NAMALWA (cell line): ENCODE data around the gene SAMD14.
A peak's percentile ranks its signal among the peaks of the same experiment; 100 is the strongest.

Experiments used
- DNase-seq: peaks from one replicate; pipeline ENCODE4 v3.0.0-alpha.2; 2015; ENCODE audit warnings: low spot score

Gene SAMD14

DNA sequence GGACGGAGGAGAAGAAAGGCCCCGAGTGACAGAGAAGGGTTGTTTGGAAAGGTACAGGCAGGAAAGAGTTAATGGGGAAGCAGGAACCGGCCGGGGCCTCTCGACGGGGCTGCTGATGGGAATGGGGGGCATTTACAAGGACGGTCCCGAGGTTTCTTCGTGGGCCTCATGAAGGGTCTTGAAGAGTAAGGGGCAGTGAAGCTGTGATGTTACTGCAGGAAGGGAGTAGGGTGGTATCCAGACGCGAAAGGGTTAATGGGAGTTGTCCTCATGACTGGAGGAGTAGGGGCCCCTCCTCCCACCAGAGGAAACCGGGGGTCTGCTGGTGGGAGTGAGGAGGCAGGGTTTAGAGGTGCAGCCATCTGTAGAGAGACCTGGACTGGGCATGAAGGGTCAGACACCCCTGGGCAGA is 34.3 kb downstream of the SAMD14 start:
- DNase-seq = no peak

- DNase-seq = peak; percentile 98
Measured at GRCh38 chr17:50094753-50095619, 35.0 kb downstream of the SAMD14 start, which contains the start of gene PDK2. PDK2 (plus strand) TSS chr17:50095351; CDS start chr17:50095436, 85 bp downstream.

GRCh38 chr17:50094243-50094752 is 35.7 kb downstream of the SAMD14 start:
- DNase-seq = peak; percentile 92

GRCh38 chr17:50093807-50094206 is 36.2 kb downstream of the SAMD14 start:
- DNase-seq = no peak

DNA sequence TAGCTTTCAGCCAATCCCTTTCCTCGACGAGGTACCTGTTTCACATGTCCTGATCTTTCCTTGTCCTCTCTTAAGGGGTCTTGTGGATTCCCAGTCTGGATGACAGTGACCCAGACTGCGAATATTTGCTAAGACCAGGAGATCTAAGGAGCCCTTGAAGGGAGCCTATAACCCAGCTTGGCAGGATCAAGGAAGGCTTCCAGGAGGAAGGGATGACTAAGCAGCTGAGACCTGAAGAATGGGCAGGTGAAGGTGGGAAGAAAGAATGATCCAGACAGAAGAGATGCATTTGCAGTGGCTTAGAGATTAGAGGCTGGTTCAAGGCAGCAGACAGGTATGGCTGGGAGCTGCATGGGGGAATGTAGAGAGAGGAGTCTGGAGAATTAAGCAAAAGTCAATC is 36.7 kb downstream of the SAMD14 start:
- DNase-seq = no peak

- no peak for DNase-seq
Measured at GRCh38 chr17:50091918-50092285, 38.1 kb downstream of the SAMD14 start.

- no peak for DNase-seq
Measured at GRCh38 chr17:50090971-50091917, 38.7 kb downstream of the SAMD14 start.

DNA sequence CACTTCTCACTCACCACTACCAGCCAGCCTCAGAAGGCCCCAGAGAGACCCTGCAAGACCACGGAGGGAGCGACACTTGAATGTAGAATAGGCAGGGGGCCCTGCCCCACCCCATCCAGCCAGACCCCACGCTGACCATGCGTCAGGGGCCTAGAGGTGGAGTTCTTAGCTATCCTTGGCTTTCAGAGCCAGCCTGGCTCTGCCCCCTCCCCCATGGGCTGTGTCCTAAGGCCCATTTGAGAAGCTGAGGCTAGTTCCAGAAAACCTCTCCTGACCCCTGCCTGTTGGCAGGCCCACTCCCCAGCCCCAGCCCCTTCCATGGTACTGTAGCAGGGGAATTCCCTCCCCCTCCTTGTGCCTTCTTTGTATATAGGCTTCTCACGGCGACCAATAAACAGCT is 39.9 kb downstream of the SAMD14 start:
- DNase-seq = no peak

GRCh38 chr17:50088952-50089825 is 40.8 kb downstream of the SAMD14 start:
- DNase-seq = no peak

DNA sequence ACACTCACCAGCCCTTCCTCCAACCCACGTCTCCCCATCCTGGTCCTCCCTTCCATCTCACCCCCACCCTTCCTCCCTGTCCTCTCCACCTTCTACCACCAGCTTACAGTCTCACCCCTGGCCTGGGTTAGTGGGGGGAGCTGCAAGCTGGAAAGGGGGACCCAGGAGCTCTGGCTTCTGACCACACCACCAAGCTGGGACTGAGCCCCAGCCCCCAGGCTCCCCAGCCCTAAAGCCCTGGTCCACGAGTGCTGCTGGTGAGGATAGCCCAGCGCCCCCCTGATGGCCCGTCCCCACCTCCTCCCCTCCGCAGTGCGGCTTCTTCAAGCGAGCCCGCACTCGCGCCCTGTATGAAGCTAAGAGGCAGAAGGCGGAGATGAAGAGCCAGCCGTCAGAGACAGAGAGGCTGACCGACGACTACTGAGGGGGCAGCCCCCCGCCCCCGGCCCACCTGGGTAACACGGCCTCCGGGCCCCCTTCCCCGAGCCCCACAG is 42.0 kb downstream of the SAMD14 start:
- no peak for DNase-seq

GRCh38 chr17:50087246-50087911 is 42.6 kb downstream of the SAMD14 start:
- DNase-seq = peak; percentile 83

GRCh38 chr17:50081757-50082156 is 48.2 kb downstream of the SAMD14 start:
- DNase-seq = no peak

- DNase-seq = peak; percentile 44
Measured at GRCh38 chr17:50080827-50081226, 49.1 kb downstream of the SAMD14 start.

- DNase-seq = no peak
Measured at GRCh38 chr17:50080096-50080480, 49.9 kb downstream of the SAMD14 start.

DNA sequence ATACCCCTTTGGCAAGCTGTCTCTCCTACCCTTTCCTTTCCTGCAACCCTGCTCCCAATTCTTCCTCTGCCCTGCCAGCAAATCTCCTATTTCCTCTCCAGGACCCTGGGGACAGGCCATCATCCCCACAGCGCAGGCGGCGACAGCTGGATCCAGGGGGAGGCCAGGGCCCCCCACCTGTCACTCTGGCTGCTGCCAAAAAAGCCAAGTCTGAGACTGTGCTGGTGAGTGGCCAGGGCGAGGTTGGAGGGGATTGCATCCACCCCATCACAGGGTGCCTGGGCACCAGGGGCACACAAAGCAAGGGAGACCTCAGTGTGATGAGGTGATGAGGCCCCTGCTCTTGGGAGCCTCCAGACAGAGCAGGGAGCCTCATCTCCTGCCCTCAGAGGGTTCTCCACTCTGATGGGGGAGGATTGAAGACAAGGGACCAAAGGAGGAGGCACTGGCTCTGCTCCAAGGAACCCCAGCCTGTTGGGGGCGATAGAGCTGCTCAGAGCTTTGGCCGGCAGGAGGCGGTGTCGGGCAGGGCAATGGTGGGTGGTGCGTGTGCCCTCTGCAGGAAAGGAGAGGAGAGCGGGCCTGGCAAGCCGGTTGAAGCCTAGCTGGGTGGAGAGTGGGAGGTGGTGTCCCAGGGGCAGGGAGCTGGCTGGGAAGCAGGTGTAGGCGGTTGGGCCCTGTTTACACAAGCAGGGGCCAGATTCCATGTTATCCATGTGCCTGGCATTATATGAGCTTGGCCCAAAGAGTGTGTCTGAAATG is 50.4 kb downstream of the SAMD14 start:
- peak; percentile 30 for DNase-seq

GRCh38 chr17:50078430-50078829 is 51.5 kb downstream of the SAMD14 start:
- DNase-seq = no peak

- DNase-seq = peak; percentile 58
Measured at GRCh38 chr17:50076591-50077235, 53.2 kb downstream of the SAMD14 start.

GRCh38 chr17:50076221-50076590 is 53.8 kb downstream of the SAMD14 start:
- DNase-seq = no peak

DNA sequence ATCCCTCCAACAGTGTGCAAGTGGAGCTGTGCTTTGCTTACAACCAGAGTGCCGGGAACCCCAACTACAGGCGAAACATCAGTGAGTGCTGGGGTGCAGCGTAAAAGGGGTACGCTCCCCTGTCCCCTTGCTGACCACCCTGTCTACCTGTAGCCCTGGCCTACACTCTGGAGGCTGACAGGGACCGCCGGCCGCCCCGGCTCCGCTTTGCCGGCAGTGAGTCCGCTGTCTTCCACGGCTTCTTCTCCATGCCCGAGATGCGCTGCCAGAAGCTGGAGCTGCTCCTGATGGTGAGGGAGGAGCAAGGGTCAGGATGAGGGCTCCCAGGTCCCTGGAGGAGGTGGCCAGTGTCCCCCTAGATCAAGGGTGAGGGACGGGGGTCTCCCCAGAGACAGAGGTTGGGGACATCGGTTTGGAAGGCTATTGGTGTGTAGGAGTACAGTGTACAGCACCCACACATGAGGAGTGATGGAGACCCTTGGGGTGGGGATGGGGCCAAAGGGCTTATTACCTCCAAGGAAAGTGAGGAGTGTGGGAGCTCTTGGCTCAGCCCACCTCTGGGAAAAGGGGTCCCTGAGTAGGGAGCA is 54.4 kb downstream of the SAMD14 start:
- no peak for DNase-seq
